SJCRH30 (cell line): Measurements from ENCODE around the gene ZNF512. TPM values are rescaled to one million over a fixed set of nuclear protein-coding genes. Genes with fewer than 3 reads are reported as not detected.
A peak's percentile ranks its signal among the peaks of the same experiment; 100 is the strongest.

Source experiments
- DNase-seq, 2 experiments: peaks; one replicate each; pipeline ENCODE4 v3.0.0-alpha.2; 2015 to 2020
- H3K27ac ChIP-seq: fragments of 250-450 bp; sonication (Bioruptor Pico); 2 replicates; pipeline ENCODE4 v1.5.1; 2020; ENCODE audit warnings: mild to moderate bottlenecking, moderate library complexity
- H3K27me3 ChIP-seq: fragments of 250-450 bp; sonication (Bioruptor Pico); 2 replicates; pipeline ENCODE4 v1.5.1; 2020; ENCODE audit warnings: mild to moderate bottlenecking, moderate library complexity
- H3K36me3 ChIP-seq: fragments of 250-450 bp; sonication (Bioruptor Pico); 2 replicates; pipeline ENCODE4 v1.5.1; 2020; ENCODE audit warnings: mild to moderate bottlenecking, moderate library complexity
- H3K4me1 ChIP-seq: fragments of 250-450 bp; sonication (Bioruptor Pico); 2 replicates; pipeline ENCODE4 v1.5.1; 2020; ENCODE audit warnings: mild to moderate bottlenecking, moderate library complexity
- H3K4me3 ChIP-seq: fragments of 250-450 bp; sonication (Bioruptor Pico); 2 replicates; pipeline ENCODE4 v1.5.1; 2020; ENCODE audit warnings: mild to moderate bottlenecking, moderate library complexity
- H3K9me3 ChIP-seq: fragments of 250-450 bp; sonication (Bioruptor Pico); replicated peaks from 2 replicates; pipeline ENCODE4 v1.5.1; 2020; ENCODE audit warnings: mild to moderate bottlenecking, moderate library complexity
- total RNA-seq: library from RNA; depleted of rRNA; stranded (reverse); fragments of >200 nt; shearing (Covaris generic); gene quantifications from 2 replicates; pipeline ENCODE4 v1.2.3, GENCODE V29; 2014; rRNA removed

Gene ZNF512
- total RNA-seq, 1 experiment from 2014 or later, result 87.8 TPM

DNA sequence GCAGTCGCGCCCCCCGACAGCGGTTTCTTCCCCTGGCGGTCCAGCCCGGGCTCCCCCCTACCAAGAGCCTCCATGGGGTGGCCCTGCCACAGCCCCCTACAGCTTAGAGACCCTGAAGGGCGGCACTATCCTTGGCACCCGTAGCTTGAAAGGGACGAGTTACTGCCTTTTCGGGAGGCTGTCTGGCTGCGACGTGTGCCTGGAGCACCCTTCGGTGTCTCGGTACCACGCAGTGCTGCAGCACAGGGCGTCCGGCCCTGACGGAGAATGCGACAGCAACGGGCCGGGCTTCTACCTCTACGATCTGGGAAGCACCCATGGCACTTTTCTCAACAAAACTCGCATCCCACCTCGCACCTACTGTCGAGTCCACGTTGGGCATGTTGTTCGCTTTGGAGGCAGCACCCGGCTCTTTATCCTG, 81.3 kb downstream of the ZNF512 start:
- peak overlapping the region; percentile 95 for H3K4me3 ChIP-seq
- peak overlapping the region; percentile 91 for H3K27ac ChIP-seq
- no peaks in the 10 kb centered on the region for H3K9me3 ChIP-seq
- H3K4me1 ChIP-seq, result no peaks in the 10 kb centered on the region
- peaks cover 43% of the 10 kb centered on the region for H3K36me3 ChIP-seq
- H3K27me3 ChIP-seq, result no peaks in the 10 kb centered on the region
- DNase-seq, result no peak

DNA sequence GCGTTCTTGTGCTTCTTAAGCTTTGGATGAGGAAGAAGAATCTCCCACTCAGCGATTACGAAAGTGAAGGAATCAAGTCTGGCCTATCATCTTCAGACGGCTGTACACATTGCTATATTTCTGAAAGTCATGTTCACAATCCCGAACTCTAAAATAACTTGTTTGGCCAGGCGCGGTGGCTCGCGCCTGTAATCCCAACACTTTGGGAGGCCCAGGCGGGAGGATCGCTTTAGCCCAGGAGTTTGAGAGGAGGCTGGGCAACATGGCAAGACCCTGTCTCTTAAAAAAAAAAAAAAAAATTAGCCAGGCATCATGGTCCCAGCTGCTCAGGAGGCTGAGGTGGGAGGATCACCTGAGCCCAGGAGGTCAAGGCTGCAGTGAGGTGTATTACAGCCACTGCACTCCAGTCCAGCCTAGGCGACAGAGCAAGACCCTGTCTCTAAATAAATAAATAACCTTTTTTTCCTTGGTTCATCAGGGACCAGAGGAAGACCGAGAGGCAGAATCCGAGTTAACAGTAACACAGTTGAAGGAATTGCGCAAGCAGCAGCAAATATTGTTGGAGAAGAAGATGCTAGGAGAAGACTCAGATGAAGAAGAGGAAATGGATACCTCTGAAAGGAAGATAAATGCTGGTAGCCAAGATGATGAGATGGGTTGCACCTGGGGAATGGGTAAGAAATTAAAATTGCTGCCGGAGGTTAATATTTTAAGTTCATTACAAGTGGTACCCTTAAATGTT, 82.0 kb downstream of the ZNF512 start:
- H3K27ac ChIP-seq, result no peak overlapping the region
- no peak for DNase-seq
- H3K27me3 ChIP-seq, result no peaks in the 10 kb centered on the region
- peaks cover 43% of the 10 kb centered on the region for H3K36me3 ChIP-seq
- peak overlapping the region; percentile 95 for H3K4me3 ChIP-seq
- H3K9me3 ChIP-seq, result no peaks in the 10 kb centered on the region
- H3K4me1 ChIP-seq, result no peaks in the 10 kb centered on the region

DNA sequence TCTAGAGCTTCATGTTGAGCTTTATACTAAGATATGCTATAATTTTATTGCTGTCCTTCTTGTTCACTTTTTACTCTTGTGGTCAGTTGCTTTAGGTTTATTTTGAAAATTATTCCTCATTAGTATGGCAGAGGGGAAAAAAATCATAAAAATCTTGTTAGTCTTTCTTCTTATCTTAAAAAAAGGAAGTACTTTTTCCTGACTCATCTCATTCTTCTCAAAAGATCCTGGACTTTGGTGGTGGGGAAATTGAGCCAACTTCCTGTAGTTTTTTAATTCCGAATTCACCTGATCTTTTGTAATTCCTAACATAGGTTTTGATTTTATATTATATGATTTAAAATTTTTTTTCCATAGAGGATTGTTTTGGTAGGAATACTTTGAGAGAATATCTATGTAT, 84.6 kb downstream of the ZNF512 start:
- H3K27ac ChIP-seq, result no peak overlapping the region
- peaks cover 32% of the 10 kb centered on the region for H3K36me3 ChIP-seq
- no peak for DNase-seq
- H3K27me3 ChIP-seq, result no peaks in the 10 kb centered on the region
- no peaks in the 10 kb centered on the region for H3K9me3 ChIP-seq
- no peaks in the 10 kb centered on the region for H3K4me1 ChIP-seq
- no peak overlapping the region for H3K4me3 ChIP-seq

DNA sequence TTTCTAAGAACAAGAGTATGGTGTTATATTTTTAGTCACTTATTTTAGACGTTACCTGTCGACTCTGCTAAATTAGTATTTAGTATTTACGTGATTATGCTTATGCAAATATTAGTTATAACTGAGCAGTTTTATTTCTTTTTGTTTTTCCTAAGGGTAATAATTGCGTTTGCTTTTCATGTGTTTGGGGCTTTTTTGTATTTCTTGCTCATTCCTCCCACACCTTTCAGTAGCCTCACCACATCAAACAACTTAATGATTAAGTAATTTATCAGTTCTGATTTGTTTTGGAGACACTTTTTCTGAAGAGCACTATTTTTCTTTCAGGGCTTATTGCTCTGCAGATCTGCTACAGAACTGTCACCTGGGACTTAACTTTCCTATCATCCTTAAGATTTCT, 88.4 kb downstream of the ZNF512 start:
- H3K27ac ChIP-seq, result no peak overlapping the region
- no peaks in the 10 kb centered on the region for H3K4me1 ChIP-seq
- DNase-seq, result no peak
- no peaks in the 10 kb centered on the region for H3K27me3 ChIP-seq
- H3K36me3 ChIP-seq, result peaks cover 51% of the 10 kb centered on the region
- H3K9me3 ChIP-seq, result no peaks in the 10 kb centered on the region
- H3K4me3 ChIP-seq, result no peak overlapping the region

Other genes starting within 250 kb of the ZNF512 start
- 86.8 and 89.4 TPM in 2 replicates for gene GTF3C2, start 226.3 kb upstream of the ZNF512 start, total RNA-seq
- 50.9 and 59.5 TPM in 2 replicates for gene EIF2B4, start 212.7 kb upstream of the ZNF512 start, total RNA-seq
- 117 and 120 TPM in 2 replicates for gene SNX17, start 212.4 kb upstream of the ZNF512 start, total RNA-seq
- 13.8 and 14.2 TPM in 2 replicates for gene ZNF513, start 202.3 kb upstream of the ZNF512 start, total RNA-seq
- 160 and 163 TPM in 2 replicates for gene PPM1G, start 173.5 kb upstream of the ZNF512 start, total RNA-seq
- gene NRBP1, start 154.4 kb upstream of the ZNF512 start, total RNA-seq, result 153 and 156 TPM in 2 replicates
- gene KRTCAP3, start 140.7 kb upstream of the ZNF512 start, total RNA-seq, result 0.24 and 1.2 TPM in 2 replicates
- gene IFT172, start 93.3 kb upstream of the ZNF512 start, total RNA-seq, result 8.8 and 11.3 TPM in 2 replicates
- 0.91 and 1.3 TPM in 2 replicates for gene FNDC4, start 87.8 kb upstream of the ZNF512 start, total RNA-seq
- not detected in 2 replicates for gene GCKR, start 86.2 kb upstream of the ZNF512 start, total RNA-seq
- gene CCDC121, start 46.0 kb downstream of the ZNF512 start, total RNA-seq, result 6.6 and 8.4 TPM in 2 replicates
- 71.9 and 78.6 TPM in 2 replicates for gene GPN1, start 46.0 kb downstream of the ZNF512 start, total RNA-seq
- 48.5 and 51.2 TPM in 2 replicates for gene SUPT7L, start 80.6 kb downstream of the ZNF512 start, total RNA-seq
- 36.0 and 41.6 TPM in 2 replicates for gene SLC4A1AP, start 80.8 kb downstream of the ZNF512 start, total RNA-seq
- gene MRPL33, start 188.7 kb downstream of the ZNF512 start, total RNA-seq, result 180 and 212 TPM in 2 replicates